Measurements from ENCODE around the gene PPARA.

PPARA gene

GRCh38 chr22:46226577-46226976 lies 76.3 kb downstream of the PPARA start:
- H3K27me3 Mint-ChIP-seq (ENCODE audit: low read depth), result no peaks in the 10 kb centered on the region
- no peak for TF ChIP-seq CTCF (IDR thresholded peaks at IDR 0.05; ENCODE audit: unreplicated experiment in 3 of 3)
- no peaks in the 10 kb centered on the region for H3K9me3 Mint-ChIP-seq
- H3K27ac Mint-ChIP-seq, result no peak overlapping the region
- no peak overlapping the region for H3K4me3 Mint-ChIP-seq
- H3K4me1 Mint-ChIP-seq, result no peaks in the 10 kb centered on the region
- peaks cover 11% of the 10 kb centered on the region for H3K36me3 Mint-ChIP-seq (ENCODE audit: low read depth)

DNA sequence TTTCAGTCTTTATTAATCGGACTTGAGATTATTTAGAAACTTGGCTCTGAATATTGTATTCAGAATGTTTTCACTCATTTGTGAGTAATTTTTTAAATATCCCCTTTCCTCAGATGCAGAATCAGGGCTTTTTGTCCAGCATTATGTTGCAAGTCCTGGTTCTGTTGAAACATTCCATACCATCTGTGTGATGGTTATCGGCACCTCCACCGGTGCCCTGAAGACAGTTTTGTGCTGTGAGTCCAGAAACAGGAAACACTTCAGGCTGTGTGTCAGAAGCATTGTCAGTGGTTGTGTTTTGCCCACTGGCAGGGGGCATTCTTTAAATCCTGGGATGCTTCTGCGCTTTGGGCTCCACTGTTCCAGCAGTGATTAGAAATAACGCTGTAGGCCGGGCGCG lies 79.4 kb downstream of the PPARA start:
- no peaks in the 10 kb centered on the region for H3K9me3 Mint-ChIP-seq
- H3K36me3 Mint-ChIP-seq (ENCODE audit: low read depth), result peaks cover 13% of the 10 kb centered on the region
- TF ChIP-seq CTCF (IDR thresholded peaks at IDR 0.05; ENCODE audit: unreplicated experiment in 3 of 3), result no peak
- H3K27me3 Mint-ChIP-seq (ENCODE audit: low read depth), result no peaks in the 10 kb centered on the region
- no peak overlapping the region for H3K27ac Mint-ChIP-seq
- no peak overlapping the region for H3K4me3 Mint-ChIP-seq
- no peaks in the 10 kb centered on the region for H3K4me1 Mint-ChIP-seq

DNA sequence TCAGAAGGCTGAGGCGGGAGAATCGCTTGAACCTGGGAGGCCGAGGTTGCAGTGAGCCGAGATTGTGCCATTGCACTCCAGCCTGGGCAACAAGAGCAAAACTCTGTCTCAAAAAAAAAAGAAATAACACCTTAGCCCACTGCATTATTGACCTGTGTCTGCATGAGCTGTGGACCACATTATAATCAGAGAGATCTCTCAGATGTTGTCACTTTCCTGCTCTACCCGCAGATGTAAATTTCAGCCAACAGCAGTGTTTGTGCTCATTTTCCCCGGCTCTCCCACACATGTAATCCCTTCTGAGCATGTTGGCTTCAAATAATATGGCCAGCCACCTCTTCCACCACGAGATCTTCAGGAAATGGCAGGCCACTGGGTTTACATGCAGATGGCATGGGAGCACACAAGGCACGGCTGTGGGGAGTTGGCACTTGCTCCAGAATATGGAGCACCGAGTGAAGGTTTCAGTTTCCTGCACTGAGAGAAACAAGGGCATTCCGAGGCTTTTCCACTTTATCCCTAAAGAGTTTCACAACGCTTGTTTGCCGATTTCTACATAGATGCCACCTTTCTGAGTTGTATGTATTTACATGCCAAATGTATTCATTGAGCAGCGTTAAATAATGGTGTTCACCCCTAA lies 80.1 kb downstream of the PPARA start:
- Mint-ChIP-seq H3K4me1 (no peaks in the 10 kb centered on the region), H3K27me3 (ENCODE audit: low read depth) (no peaks in the 10 kb centered on the region), H3K27ac (no peak overlapping the region), H3K9me3 (no peaks in the 10 kb centered on the region), H3K36me3 (ENCODE audit: low read depth) (peaks cover 18% of the 10 kb centered on the region), H3K4me3 (no peak overlapping the region)
- TF ChIP-seq CTCF (IDR thresholded peaks at IDR 0.05; ENCODE audit: unreplicated experiment in 3 of 3), result no peak

GRCh38 chr22:46233231-46233630 lies 82.9 kb downstream of the PPARA start:
- Mint-ChIP-seq H3K9me3 (no peaks in the 10 kb centered on the region), H3K36me3 (ENCODE audit: low read depth) (peaks cover 29% of the 10 kb centered on the region), H3K27ac (no peak overlapping the region), H3K4me3 (no peak overlapping the region), H3K27me3 (ENCODE audit: low read depth) (peaks cover 2% of the 10 kb centered on the region), H3K4me1 (no peaks in the 10 kb centered on the region)
- no peak for TF ChIP-seq CTCF (IDR thresholded peaks at IDR 0.05; ENCODE audit: unreplicated experiment in 3 of 3)

DNA sequence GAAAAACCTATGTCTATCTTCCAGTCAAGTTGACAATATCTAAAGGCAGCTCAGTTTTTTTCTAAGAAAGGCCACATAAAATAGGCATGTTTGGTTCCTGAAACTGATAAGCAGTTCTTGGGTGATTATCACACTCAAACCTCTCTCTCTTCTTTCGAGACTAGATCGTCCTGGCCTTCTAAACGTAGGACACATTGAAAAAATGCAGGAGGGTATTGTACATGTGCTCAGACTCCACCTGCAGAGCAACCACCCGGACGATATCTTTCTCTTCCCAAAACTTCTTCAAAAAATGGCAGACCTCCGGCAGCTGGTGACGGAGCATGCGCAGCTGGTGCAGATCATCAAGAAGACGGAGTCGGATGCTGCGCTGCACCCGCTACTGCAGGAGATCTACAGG lies 84.6 kb downstream of the PPARA start:
- H3K36me3 Mint-ChIP-seq (ENCODE audit: low read depth), result peaks cover 30% of the 10 kb centered on the region
- H3K4me1 Mint-ChIP-seq, result no peaks in the 10 kb centered on the region
- no peak overlapping the region for H3K4me3 Mint-ChIP-seq
- no peak for TF ChIP-seq CTCF (IDR thresholded peaks at IDR 0.05; ENCODE audit: unreplicated experiment in 3 of 3)
- H3K27me3 Mint-ChIP-seq (ENCODE audit: low read depth), result peaks cover 4% of the 10 kb centered on the region
- no peaks in the 10 kb centered on the region for H3K9me3 Mint-ChIP-seq
- H3K27ac Mint-ChIP-seq, result no peak overlapping the region

DNA sequence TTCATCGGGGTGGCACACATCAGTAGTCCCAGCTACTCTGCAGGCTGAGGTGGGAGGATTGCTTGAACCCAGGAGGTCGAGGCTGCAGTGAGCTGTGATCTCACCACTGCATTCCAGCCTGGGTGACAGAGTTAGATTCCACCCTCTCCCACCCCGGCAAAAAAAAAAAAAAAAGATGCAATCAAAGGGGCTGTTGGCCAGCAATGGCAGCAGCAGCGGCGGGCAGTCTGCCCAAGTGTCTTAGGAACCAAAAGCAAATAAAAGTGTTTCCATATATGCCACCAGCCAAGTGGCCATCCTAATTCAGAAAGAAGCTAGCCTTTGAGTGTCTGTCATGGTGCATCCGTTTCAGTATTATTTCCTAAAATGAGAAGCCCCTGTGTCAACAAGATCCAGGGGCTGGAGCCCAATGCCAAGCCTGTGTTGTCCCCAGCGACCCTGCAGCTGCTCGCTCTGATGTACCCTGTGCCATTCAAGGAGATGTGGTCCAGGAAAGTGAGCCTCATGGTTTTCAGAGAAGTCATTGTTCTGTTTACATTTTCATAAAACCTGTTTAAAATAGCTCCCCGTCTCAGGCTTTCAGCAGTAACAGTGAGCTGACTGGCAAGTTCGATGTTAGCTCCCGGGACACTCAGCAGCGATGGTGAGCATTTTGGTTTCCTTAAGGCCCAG lies 87.3 kb downstream of the PPARA start:
- no peak overlapping the region for H3K27ac Mint-ChIP-seq
- TF ChIP-seq CTCF (IDR thresholded peaks at IDR 0.05; ENCODE audit: unreplicated experiment in 3 of 3), result no peak
- H3K9me3 Mint-ChIP-seq, result no peaks in the 10 kb centered on the region
- peaks cover 4% of the 10 kb centered on the region for H3K27me3 Mint-ChIP-seq (ENCODE audit: low read depth)
- no peaks in the 10 kb centered on the region for H3K4me1 Mint-ChIP-seq
- H3K4me3 Mint-ChIP-seq, result no peak overlapping the region
- peaks cover 33% of the 10 kb centered on the region for H3K36me3 Mint-ChIP-seq (ENCODE audit: low read depth)
